ENCODE measurements around the gene UBE2U.

Gene UBE2U

GRCh38 chr1:64195081-64195395 lies 8.4 kb upstream of the UBE2U start:
- no peak overlapping the region for H3K4me3 ChIP-seq (ENCODE audit: low read depth, low read length)
- ChIA-PET POLR2A (interaction anchor here (0.6 kb wide), 1 partner anchor 26 kb away, joined by 3 read pairs; no protein-coding TSS in a partner anchor), CTCF (interaction anchor here (0.8 to 3.4 kb wide), 4 partner anchors 11 to 521 kb away, joined by 3 to 16 read pairs (median 4); no protein-coding TSS in a partner anchor)
- TF ChIP-seq CTCF (IDR thresholded peaks at IDR 0.05; ENCODE audit: insufficient read depth, low read length, missing control alignments): no peak
- no peak for DNase-seq (ENCODE audit: low read depth, low spot score)

GRCh38 chr1:64196074-64196870 lies 7.2 kb upstream of the UBE2U start:
- DNase-seq (ENCODE audit: low read depth, low spot score): no peak
- POLR2A ChIA-PET: no interaction called here
- H3K4me3 ChIP-seq (ENCODE audit: low read depth, low read length): no peak overlapping the region
- TF ChIP-seq CTCF (IDR thresholded peaks at IDR 0.05; ENCODE audit: insufficient read depth, low read length, missing control alignments): no peak
- CTCF ChIA-PET: interaction anchor here (1.1 kb wide), 1 partner anchor 59 kb away, joined by 4 read pairs; no protein-coding TSS in a partner anchor

- TF ChIP-seq CTCF (IDR thresholded peaks at IDR 0.05; ENCODE audit: insufficient read depth, low read length, missing control alignments): no peak
- H3K4me3 ChIP-seq (ENCODE audit: low read depth, low read length): no peak overlapping the region
- POLR2A ChIA-PET: no interaction called here
- CTCF ChIA-PET: interaction anchor here (0.9 to 1.4 kb wide), 3 partner anchors 60 to 620 kb away, joined by 3 to 4 read pairs (median 3); no protein-coding TSS in a partner anchor
- no peak for DNase-seq (ENCODE audit: low read depth, low spot score)
These were observed 6.3 kb upstream of the UBE2U start for GRCh38 chr1:64197076-64197475.

- DNase-seq (ENCODE audit: low read depth, low spot score): no peak
- POLR2A ChIA-PET: no interaction called here
- TF ChIP-seq CTCF (IDR thresholded peaks at IDR 0.05; ENCODE audit: insufficient read depth, low read length, missing control alignments): no peak
- no peak overlapping the region for H3K4me3 ChIP-seq (ENCODE audit: low read depth, low read length)
- CTCF ChIA-PET: no interaction called here
These were observed 4.3 kb upstream of the UBE2U start for GRCh38 chr1:64199154-64199553.

- H3K4me3 ChIP-seq (ENCODE audit: low read depth, low read length): no peak overlapping the region
- POLR2A ChIA-PET: no interaction called here
- no peak for DNase-seq (ENCODE audit: low read depth, low spot score)
- CTCF ChIA-PET: no interaction called here
- no peak for TF ChIP-seq CTCF (IDR thresholded peaks at IDR 0.05; ENCODE audit: insufficient read depth, low read length, missing control alignments)
These were observed 3.4 kb upstream of the UBE2U start for GRCh38 chr1:64200064-64200463.

- ChIA-PET CTCF (interaction anchor here (1.0 to 1.6 kb wide), 2 partner anchors 33 to 294 kb away, joined by 3 read pairs; no protein-coding TSS in a partner anchor), POLR2A (no interaction called here)
- no peak for TF ChIP-seq CTCF (IDR thresholded peaks at IDR 0.05; ENCODE audit: insufficient read depth, low read length, missing control alignments)
- no peak overlapping the region for H3K4me3 ChIP-seq (ENCODE audit: low read depth, low read length)
- no peak for DNase-seq (ENCODE audit: low read depth, low spot score)
These were observed 5.8 kb downstream of the UBE2U start for GRCh38 chr1:64209221-64209620.
